ENCODE results near the gene PSMB5. TPM values are rescaled to one million over a fixed set of nuclear protein-coding genes. Genes with fewer than 3 reads are reported as not detected.

Gene PSMB5
- total RNA-seq, 1 donor from 2014 or later = 129 TPM

DNA sequence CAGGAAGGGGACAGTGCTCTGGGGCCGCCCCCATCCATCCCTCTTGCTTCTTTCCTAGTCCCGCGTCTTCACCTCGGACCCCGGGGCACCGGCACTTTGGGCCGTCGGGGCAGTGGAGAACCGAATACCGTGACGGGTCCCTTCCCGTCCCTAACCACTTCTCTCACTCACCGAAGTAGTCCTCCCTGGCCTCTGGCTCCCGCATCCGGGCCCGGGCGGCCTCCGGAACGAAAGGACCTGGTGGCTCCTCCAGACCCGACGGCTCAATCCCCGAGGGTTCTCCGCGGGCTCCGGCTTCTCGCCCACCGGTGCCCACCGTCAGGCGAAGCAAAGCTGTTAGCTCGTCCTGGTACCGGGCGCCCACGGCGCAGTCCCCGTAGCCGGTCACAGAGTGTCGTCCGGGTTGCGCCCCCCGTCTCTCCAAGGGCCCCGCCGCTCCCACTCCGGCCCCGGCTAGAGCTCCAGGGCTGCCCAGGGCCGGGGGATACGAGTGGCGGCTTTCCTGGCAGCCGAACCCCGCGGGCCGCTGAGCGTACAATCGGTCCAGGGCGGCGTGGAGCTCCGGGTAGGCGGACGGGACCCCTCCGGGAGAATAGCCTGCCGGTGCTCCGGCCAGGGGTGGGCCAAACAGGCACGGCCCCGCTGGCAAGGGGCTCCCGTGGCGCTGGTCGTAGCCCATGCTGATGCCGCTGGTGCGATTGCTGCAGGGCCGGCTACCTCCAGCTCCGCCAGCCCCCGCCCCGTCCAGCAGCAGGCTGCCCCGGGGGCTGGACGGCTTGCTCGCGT is 53.4 kb downstream of the PSMB5 start:
- intact Hi-C loops (cut with DNase I) = no loop called here
- DNase-seq (peak; percentile 54), ATAC-seq (ENCODE audit: poor library complexity) (peak; percentile 4)

DNA sequence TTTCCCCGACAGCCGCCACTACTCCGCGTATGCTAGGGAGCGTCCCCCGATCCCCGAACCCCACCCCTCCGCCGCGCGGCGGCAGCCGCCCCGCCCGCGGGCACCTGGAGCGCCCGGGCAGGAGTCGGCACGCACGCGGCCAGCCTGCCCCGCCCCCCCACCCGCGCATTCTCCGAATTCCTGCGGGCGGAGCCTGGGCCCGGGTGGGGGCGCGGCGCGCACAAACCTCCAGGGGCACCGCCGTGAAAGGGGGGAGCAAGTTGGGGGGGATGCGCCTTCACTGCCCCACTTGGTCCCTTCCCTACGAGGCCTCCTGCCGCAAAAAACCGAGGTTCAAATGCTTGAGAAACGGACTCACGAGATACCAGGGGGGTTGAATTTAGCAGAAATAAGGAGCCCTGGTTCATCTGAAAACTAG is 54.0 kb downstream of the PSMB5 start:
- intact Hi-C loops (cut with DNase I) = no loop called here
- ATAC-seq (ENCODE audit: poor library complexity) = peak; percentile 28
- no peak for DNase-seq

DNA sequence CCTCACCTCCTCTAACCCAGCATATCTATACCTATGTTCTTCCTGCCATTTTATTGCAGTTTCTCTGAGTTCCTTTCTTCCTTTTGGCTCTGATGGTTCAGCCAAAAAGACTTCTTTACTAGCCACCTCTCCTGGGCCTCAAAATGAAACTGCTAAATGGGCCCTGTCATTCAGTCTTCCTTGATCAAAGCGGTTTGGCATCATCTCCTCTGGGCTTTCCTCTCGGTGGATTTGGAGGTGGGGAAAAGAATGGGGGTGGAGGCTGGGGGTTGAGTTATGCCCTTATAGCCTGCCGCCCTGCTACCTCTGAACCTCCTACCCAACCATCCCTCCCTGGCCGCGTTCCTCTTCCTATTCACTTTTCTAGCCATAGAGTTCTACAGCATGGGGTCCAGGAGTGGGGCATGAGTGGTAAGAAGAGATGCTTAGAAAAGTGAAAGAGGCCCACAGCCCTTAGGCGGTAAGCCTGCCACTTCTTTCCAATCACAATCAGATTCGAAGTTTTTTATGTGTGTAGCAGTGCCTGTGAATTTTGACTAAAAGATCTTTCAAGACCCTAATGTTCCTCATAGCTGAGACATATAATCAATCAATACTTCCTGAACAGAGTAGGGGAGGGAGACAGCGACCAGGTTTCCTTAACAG is 54.8 kb downstream of the PSMB5 start:
- intact Hi-C loops (cut with DNase I) = no loop called here
- no peak for ATAC-seq (ENCODE audit: poor library complexity)

DNA sequence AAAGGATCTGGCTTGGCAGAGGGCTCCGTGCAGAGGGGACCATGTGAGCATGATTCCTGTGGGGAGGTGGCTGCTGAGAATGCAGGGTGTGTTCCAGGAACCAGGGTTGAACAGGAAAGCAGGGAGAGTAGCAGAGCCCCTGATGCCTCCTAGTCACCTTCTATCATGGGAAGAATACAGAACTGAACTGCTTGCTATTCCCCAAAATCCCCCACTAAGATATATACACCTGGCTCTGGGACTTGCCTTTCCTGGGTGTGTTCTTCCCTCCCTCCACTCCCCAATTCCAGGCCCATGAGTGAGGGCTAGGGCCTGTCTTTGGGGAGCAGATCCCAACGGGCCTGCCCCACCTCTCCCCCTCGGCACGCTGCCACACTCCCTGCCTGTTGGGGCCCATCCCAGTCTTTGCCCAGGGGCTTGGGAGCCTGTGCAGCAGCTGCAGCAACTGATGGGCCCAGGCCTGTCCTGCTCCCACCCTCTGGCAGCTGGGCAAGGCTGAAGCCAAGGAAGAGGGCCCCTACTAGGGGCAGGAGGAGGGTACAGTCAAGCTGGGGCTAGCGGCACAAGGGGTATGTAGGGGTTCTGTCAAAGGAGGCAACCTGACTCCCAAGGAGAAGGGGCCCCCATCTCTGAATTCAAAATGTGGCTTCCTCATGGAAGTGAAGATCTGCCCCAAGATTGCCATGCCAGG is 55.6 kb downstream of the PSMB5 start:
- intact Hi-C loops (cut with DNase I) = no loop called here
- no peak for DNase-seq
- no peak for ATAC-seq (ENCODE audit: poor library complexity)

More for the DNA sequence above, 54.8 kb downstream of the PSMB5 start:
- no peak for DNase-seq

DNA sequence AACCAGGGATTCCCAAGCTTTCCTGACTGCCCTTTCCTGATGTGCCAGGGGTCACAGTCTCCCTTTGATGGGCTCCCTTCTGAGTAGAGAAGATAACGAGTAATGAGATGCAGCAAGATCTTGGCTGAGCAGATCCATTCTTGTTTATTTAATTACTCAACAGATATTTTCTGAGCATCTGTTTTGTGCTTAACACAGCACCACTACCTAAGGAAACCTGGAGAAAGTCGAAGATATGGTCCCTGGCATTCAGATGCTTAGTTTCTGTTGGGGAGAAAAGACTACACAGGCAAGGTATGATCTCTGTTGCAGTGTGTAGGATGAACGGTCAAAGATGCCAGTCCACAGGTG is 56.2 kb downstream of the PSMB5 start:
- intact Hi-C loops (cut with DNase I) = no loop called here
- DNase-seq = no peak
- no peak for ATAC-seq (ENCODE audit: poor library complexity)

DNA sequence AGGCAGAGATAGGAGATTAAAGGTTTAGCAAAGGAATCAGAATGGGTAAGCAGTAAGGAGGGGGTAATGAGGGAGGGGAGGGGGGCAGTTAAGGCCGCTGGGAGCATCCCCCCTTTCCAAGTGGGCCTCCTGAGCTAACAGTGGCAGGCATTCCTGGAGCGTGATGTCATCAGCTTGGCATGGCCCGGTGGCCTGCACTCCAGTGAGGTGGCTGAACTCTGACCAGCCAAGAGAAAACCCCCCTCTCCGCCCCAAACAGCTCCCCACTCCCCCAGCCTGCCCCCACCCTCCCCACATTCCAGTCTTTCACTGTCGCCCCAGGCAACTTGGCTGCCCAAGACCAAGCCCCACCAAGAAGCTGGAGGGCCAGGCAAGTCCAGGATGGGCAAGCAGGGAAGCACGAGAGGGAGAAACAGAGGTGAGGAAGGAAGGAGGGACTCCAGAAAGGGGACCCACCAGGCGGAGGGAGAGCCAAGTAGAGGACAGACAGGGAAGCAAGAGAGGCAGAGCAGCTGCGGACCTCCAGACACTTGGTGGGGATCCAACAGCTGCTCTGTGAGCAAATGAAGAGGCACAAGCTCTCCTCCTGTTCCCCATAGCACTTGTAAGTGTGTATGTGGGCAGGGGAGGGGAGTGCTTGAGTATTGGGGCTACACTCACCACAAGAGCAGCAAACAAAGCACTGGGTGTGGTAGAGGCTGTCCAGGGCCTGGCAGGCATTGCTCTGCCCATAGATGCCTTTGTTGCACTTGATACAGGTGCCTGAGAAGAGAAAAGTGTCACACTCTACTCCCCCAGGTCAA is 56.8 kb downstream of the PSMB5 start:
- intact Hi-C loops (cut with DNase I) = no loop called here
- DNase-seq (peak; percentile 61), ATAC-seq (ENCODE audit: poor library complexity) (peak; percentile 36)

DNA sequence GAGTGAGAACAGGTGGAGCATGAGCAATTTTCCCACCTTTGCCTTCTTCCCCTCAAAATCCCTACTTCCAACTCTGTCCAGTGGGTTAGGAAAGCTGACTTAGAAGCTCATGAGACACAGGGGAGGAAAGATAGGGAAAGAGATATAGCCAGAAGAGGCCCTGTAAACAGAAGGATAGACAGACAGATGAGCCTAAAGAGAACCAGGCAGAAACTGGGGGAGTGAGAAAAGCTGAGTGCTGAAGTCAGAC is 57.3 kb downstream of the PSMB5 start:
- no peak for ATAC-seq (ENCODE audit: poor library complexity)
- intact Hi-C loops (cut with DNase I) = no loop called here
- DNase-seq = no peak

DNA sequence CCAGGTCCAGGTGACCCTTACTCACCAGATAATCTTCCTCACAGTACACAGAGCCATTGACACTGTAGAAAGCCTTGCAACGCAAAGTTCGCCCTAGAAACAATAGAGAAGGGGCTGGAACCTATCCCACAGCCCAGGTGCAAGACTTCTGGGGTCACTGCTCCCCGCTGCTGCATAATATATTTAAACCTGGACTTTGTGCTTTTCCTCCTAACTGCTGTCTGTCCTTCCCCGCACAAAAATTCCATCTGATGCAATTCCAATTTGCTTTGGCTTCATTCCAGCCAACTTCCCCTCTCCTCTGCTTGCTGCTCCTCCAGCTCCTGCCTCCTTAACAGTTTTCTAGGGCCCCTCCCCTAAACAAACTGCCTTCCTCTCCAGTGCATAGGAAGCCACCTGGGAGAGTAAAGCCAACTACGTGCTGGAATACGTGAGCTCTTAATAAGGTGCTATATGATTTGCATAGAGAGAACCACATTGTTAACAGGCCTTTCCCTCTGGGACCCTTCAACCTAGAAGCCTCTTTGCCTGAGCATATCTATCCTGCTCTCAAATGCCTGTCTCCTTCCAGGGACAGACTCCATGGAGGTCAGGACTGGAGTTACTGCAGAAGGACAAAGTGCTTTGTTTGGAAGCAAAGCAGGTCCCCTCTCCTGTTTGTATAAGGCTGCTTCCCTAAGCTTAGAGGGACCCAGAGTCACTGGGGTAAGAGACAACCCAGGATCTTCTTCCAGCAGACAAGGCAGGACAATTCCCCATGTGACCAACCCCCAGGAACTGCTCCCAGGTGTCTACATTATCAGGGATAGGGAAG is 57.9 kb downstream of the PSMB5 start:
- DNase-seq (no peak), ATAC-seq (ENCODE audit: poor library complexity) (no peak)
- intact Hi-C loops (cut with DNase I) = no loop called here

Other genes with a start within 250 kb of the PSMB5 start
- 4.6 TPM for gene SLC7A7, start 219.5 kb downstream of the PSMB5 start, total RNA-seq
- gene MRPL52, start 205.0 kb downstream of the PSMB5 start, total RNA-seq = 110 TPM
- gene MMP14, start 198.3 kb downstream of the PSMB5 start, total RNA-seq = 22.5 TPM
- gene LRP10, start 163.2 kb downstream of the PSMB5 start, total RNA-seq = 50.8 TPM
- gene REM2, start 151.7 kb downstream of the PSMB5 start, total RNA-seq = not detected
- 37.8 TPM for gene RBM23, start 115.8 kb downstream of the PSMB5 start, total RNA-seq
- 50.2 TPM for gene PRMT5, start 105.5 kb downstream of the PSMB5 start, total RNA-seq
- 16.4 TPM for gene HAUS4, start 77.8 kb downstream of the PSMB5 start, total RNA-seq
- gene AJUBA, start 52.3 kb downstream of the PSMB5 start, total RNA-seq = 10.9 TPM
- gene C14orf93, start 24.8 kb downstream of the PSMB5 start, total RNA-seq = 5.5 TPM
- not detected for gene PSMB11, start 7.3 kb upstream of the PSMB5 start, total RNA-seq
- gene CDH24, start 22.6 kb upstream of the PSMB5 start, total RNA-seq = 1.6 TPM
- gene ACIN1, start 60.2 kb upstream of the PSMB5 start, total RNA-seq = 65.8 TPM
- gene C14orf119, start 60.6 kb upstream of the PSMB5 start, total RNA-seq = 20.6 TPM
- not detected for gene CIROP, start 70.1 kb upstream of the PSMB5 start, total RNA-seq
- not detected for gene CEBPE, start 84.4 kb upstream of the PSMB5 start, total RNA-seq
- 11.6 TPM for gene SLC7A8, start 148.8 kb upstream of the PSMB5 start, total RNA-seq
- gene RNF212B, start 203.0 kb upstream of the PSMB5 start, total RNA-seq = not detected

Data from Right ventricle myocardium superior (tissue), 1 donor.